HepG2 (cell line): ENCODE data around the gene LILRB2.

ENCODE experiments used
- ATF1 ChIP-seq: IDR thresholded peaks from 2 replicates; pipeline ENCODE4 v1.6.1; 2016; ENCODE audit warnings: mild to moderate bottlenecking, control low read depth
- ELF4 ChIP-seq: sonication (generic); formaldehyde crosslinking; IDR thresholded peaks from 2 replicates; pipeline ENCODE4 v1.5.0; 2020; ENCODE audit warnings: missing genetic modification reagents, mild to moderate bottlenecking, moderate library complexity, borderline replicate concordance
- FOSL2 ChIP-seq: sonication (generic); formaldehyde crosslinking; IDR thresholded peaks from 2 replicates; pipeline ENCODE4 v1.4.0; 2020; ENCODE audit warnings: missing genetic modification reagents
- TF ChIP-seq, protein P1 (sequence below): sonication (generic); formaldehyde crosslinking; IDR thresholded peaks from 2 replicates; pipeline ENCODE4 v1.5.0; 2020; ENCODE audit warnings: mild to moderate bottlenecking, missing genetic modification reagents, moderate library complexity
- TF ChIP-seq, protein P2 (sequence below): sonication (generic); formaldehyde crosslinking; IDR thresholded peaks from 2 replicates; pipeline ENCODE4 v1.4.0; 2020; ENCODE audit warnings: mild to moderate bottlenecking, missing genetic modification reagents

DNA sequence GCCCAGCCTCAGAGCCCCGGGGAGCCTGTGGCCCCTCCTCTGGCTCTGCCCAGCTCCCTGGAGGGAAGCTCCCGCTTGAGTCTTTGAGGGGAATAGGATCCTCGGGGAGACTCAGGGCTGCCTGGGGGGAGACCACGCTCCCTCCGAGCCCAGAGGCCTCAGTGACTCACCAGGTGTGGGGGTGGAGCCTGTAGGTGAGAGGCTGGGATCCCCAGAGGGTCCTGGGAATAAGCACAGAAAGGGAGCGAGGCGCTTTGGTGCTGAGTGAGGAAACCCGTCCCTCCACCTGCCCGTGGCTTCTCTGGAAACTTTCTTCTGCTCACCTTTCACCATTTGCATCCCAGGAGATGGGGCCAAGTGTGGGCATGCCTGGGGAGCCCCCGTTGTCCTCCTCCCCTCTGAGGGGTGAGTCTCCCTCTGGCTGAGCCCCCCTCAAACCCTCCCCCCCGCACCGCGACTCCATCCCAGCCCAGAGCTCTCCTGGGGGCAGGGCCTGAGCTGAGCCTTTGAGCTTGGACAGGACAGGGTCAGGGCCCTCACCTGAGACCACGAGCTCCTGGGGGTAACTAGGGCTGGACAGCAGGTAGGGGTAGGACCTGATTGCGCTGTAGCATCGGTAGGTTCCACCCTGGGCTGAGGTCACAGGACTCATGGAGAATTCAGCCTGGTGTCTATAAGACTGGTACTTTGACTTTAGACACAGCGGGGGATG is 26.6 kb downstream of the LILRB2 start:
- TF ChIP-seq, protein P1, sequence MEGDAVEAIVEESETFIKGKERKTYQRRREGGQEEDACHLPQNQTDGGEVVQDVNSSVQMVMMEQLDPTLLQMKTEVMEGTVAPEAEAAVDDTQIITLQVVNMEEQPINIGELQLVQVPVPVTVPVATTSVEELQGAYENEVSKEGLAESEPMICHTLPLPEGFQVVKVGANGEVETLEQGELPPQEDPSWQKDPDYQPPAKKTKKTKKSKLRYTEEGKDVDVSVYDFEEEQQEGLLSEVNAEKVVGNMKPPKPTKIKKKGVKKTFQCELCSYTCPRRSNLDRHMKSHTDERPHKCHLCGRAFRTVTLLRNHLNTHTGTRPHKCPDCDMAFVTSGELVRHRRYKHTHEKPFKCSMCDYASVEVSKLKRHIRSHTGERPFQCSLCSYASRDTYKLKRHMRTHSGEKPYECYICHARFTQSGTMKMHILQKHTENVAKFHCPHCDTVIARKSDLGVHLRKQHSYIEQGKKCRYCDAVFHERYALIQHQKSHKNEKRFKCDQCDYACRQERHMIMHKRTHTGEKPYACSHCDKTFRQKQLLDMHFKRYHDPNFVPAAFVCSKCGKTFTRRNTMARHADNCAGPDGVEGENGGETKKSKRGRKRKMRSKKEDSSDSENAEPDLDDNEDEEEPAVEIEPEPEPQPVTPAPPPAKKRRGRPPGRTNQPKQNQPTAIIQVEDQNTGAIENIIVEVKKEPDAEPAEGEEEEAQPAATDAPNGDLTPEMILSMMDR, result no peak
- TF ChIP-seq FOSL2 (CRISPR knock-in tag), result no peak
- TF ChIP-seq, protein P2, sequence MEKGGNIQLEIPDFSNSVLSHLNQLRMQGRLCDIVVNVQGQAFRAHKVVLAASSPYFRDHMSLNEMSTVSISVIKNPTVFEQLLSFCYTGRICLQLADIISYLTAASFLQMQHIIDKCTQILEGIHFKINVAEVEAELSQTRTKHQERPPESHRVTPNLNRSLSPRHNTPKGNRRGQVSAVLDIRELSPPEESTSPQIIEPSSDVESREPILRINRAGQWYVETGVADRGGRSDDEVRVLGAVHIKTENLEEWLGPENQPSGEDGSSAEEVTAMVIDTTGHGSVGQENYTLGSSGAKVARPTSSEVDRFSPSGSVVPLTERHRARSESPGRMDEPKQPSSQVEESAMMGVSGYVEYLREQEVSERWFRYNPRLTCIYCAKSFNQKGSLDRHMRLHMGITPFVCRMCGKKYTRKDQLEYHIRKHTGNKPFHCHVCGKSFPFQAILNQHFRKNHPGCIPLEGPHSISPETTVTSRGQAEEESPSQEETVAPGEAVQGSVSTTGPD, result no peak
- TF ChIP-seq ATF1 (CRISPR knock-in tag), result no peak
- no peak for TF ChIP-seq ELF4
